Glomerular visceral epithelial cell (primary cell): ENCODE results near the gene ACOT12.

Experiments used
- DNase-seq: peaks from one replicate; pipeline ENCODE4 v3.0.0-alpha.2; 2016; ENCODE audit errors: extremely low spot score

ACOT12 gene

GRCh38 chr5:81292130-81292529, 101.8 kb downstream of the ACOT12 start:
- no peak for DNase-seq

DNA sequence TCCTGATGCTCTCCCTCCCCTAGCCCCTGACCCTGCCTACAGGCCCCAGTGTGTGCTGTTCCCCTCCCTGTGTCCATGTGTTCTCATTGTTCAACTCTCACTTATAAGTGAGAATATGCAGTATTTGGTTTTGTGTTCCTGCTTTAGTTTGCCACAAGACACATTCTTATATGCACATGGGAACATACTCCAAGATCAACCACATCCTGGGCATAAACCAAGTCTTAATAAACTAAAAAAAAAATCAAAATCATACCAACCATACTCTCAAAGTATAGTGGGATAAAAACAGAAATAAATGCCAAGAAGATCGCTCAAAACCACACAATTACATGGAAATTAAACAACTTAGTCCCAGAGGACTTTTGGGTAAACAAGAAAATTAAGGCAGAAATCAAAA, 103.8 kb downstream of the ACOT12 start:
- DNase-seq = no peak

DNA sequence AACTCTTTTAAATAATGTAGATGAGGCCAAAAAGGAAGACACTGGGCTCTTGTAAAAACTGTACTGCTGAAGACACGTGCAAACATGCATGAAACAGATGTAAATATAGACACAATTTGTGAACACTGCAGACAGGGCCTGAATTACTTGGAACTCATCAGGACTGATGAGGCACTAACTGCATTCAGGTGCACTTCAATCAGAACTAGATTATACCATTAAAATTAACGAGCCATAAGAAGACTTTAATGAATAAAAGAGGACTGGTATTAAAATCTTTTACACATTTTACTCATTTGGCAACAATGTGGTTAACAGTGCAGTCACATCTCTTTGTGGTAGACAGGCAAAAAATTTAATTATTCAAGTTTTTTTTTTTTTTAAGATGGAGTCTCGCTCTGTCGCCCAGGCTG, 105.9 kb downstream of the ACOT12 start:
- DNase-seq = no peak

DNA sequence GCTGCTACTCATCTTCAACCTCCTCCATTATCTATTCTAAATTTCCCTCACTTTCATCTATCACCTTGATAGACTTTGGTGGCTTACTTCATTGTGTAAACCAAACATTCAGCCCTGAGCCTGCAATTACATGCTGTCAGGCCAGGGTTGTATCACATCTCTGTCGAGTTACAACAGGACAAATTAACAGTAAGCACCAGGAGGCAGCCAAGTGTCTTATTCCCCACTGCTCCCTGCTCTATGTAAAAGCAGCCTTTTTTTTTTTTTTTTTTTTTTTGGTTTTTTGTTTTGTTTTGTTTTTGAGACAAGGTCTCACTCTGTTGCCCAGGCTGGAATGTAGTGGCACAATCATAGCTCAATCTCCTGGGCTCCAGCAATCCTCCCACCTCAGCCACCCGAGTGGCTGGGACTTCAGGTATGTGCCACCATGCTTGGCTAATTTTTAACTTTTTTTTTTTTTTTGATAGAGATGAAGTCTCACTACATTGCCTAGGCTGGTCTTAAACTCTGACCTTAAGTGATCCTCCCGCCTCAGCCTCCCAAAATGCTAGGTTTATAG, 107.8 kb downstream of the ACOT12 start:
- DNase-seq = no peak

- DNase-seq = no peak
Observed at GRCh38 chr5:81283976-81284375, 110.0 kb downstream of the ACOT12 start.
